IMR-90 (cell line): ENCODE measurements around the gene CPN2. TPM values are rescaled to one million over a fixed set of nuclear protein-coding genes. Genes with fewer than 3 reads are reported as not detected.

Experiments
- ATAC-seq: fragments of 200-7000 bp; cut with Tn5 transposase; 2 replicates; pipeline ENCODE4 v1.9.1; 2020; ENCODE audit warnings: low read depth, mild to moderate bottlenecking, moderate library complexity
- BruUV-seq: library from RNA; stranded (reverse); fragments of 400-500 nt; replicated peaks from 2 replicates; lab custom pipeline; 2021; lab: Mats Ljungman, UMichigan
- CTCF ChIA-PET: fragments of 300-600 bp; formaldehyde crosslinking; extraction: SDS; loops from one replicate; lab custom pipeline; 2021; ENCODE audit warnings: antibody characterized with exemption; lab: Yijun Ruan, JAX
- POLR2A ChIA-PET: fragments of 300-600 bp; sonication (Branson Sonifier 250); formaldehyde crosslinking; loops from one replicate; lab custom pipeline; 2022; ENCODE audit warnings: antibody characterized with exemption; ENCODE audit not compliant: unreplicated experiment; lab: Charles Lee
- DNase-seq: peaks from one replicate; pipeline ENCODE4 v3.0.0; 2013
- H2AFZ ChIP-seq: replicated peaks from 2 replicates; pipeline ENCODE3; 2013; ENCODE audit warnings: low read length, mild to moderate bottlenecking; ENCODE audit not compliant: poor library complexity
- H2AK5ac ChIP-seq: 2 replicates; pipeline ENCODE4 v1.6.1; 2013; ENCODE audit warnings: low read depth, low read length, inconsistent platforms
- H2AK9ac ChIP-seq: replicated peaks from 2 replicates; pipeline ENCODE3; 2013; ENCODE audit warnings: mild to moderate bottlenecking, low read depth, low read length, moderate library complexity; ENCODE audit not compliant: poor library complexity
- H2BK120ac ChIP-seq: 2 replicates; pipeline ENCODE4 v1.6.1; 2013; ENCODE audit warnings: low read depth, low read length, inconsistent platforms
- H2BK15ac ChIP-seq: 3 replicates; pipeline ENCODE4 v1.6.1; 2013; ENCODE audit warnings: low read depth, low read length, inconsistent platforms
- H2BK20ac ChIP-seq: 2 replicates; pipeline ENCODE4 v1.6.1; 2013; ENCODE audit warnings: low read depth, mild to moderate bottlenecking, inconsistent platforms, low read length, moderate library complexity
- H2BK5ac ChIP-seq: 2 replicates; pipeline ENCODE4 v1.6.1; 2013; ENCODE audit warnings: mild to moderate bottlenecking, low read depth, low read length, inconsistent platforms; ENCODE audit not compliant: poor library complexity, severe bottlenecking
- H3K14ac ChIP-seq: replicated peaks from 2 replicates; pipeline ENCODE4 v1.6.1; 2013; ENCODE audit warnings: low read depth, low read length, inconsistent platforms
- H3K18ac ChIP-seq: 2 replicates; pipeline ENCODE4 v1.6.1; 2013; ENCODE audit warnings: low read depth, low read length, control low read depth
- H3K23ac ChIP-seq: 2 replicates; pipeline ENCODE4 v1.6.1; 2013; ENCODE audit warnings: low read depth, low read length, inconsistent platforms
- H3K27ac ChIP-seq: 2 replicates; pipeline ENCODE4 v1.5.1; 2013; ENCODE audit warnings: mild to moderate bottlenecking, control low read depth, low read length; ENCODE audit not compliant: insufficient read depth
- H3K27me3 ChIP-seq: 2 replicates; pipeline ENCODE4 v1.6.1; 2013; ENCODE audit warnings: low read length; ENCODE audit not compliant: control insufficient read depth, insufficient read depth
- H3K36me3 ChIP-seq: 2 replicates; pipeline ENCODE4 v1.6.1; 2013; ENCODE audit warnings: low read length, mixed read lengths; ENCODE audit not compliant: control insufficient read depth, insufficient read depth
- H3K4ac ChIP-seq: 2 replicates; pipeline ENCODE4 v1.6.1; 2013; ENCODE audit warnings: low read depth, low read length, inconsistent platforms
- H3K4me1 ChIP-seq: 2 replicates; pipeline ENCODE4 v1.6.1; 2013; ENCODE audit warnings: low read length, mixed read lengths; ENCODE audit not compliant: control insufficient read depth, insufficient read depth
- H3K4me2 ChIP-seq: 2 replicates; pipeline ENCODE4 v1.6.1; 2013; ENCODE audit warnings: low read depth, mild to moderate bottlenecking, control low read depth, low read length, moderate library complexity
- H3K4me3 ChIP-seq: 2 replicates; pipeline ENCODE4 v1.5.1; 2013; ENCODE audit warnings: low read depth, mild to moderate bottlenecking, control low read depth, low read length, moderate library complexity; ENCODE audit not compliant: insufficient read depth
- H3K56ac ChIP-seq: 2 replicates; pipeline ENCODE4 v1.6.1; 2013; ENCODE audit warnings: low read length, inconsistent platforms; ENCODE audit not compliant: insufficient read depth; ENCODE audit errors: extremely low read depth
- H3K79me1 ChIP-seq, 2 experiments: 2 replicates each; pipeline ENCODE4 v1.6.1; 2013; ENCODE audit warnings: low read length in 2 of 2, inconsistent platforms in 1 of 2, low read depth in 1 of 2
- H3K9ac ChIP-seq: 2 replicates; pipeline ENCODE4 v1.6.1; 2013; ENCODE audit warnings: low read depth, low read length, control low read depth
- H3K9me1 ChIP-seq: 2 replicates; pipeline ENCODE4 v1.6.1; 2013; ENCODE audit warnings: low read length, inconsistent platforms; ENCODE audit not compliant: insufficient read depth
- H3K9me3 ChIP-seq: 2 replicates; pipeline ENCODE4 v1.6.1; 2013; ENCODE audit warnings: low read length; ENCODE audit not compliant: control insufficient read depth, insufficient read depth
- H4K20me1 ChIP-seq: 2 replicates; pipeline ENCODE4 v1.6.1; 2013; ENCODE audit warnings: low read length, inconsistent platforms; ENCODE audit not compliant: insufficient read depth
- H4K5ac ChIP-seq: 2 replicates; pipeline ENCODE4 v1.6.1; 2013; ENCODE audit warnings: mild to moderate bottlenecking, low read depth, low read length, control low read depth
- H4K8ac ChIP-seq, 2 experiments: 2 replicates each; pipeline ENCODE4 v1.6.1; 2013; ENCODE audit warnings: low read depth in 2 of 2, low read length in 2 of 2, control low read depth in 1 of 2, inconsistent platforms in 1 of 2
- H4K91ac ChIP-seq: 2 replicates; pipeline ENCODE4 v1.6.1; 2013; ENCODE audit warnings: low read depth, low read length, inconsistent platforms; ENCODE audit not compliant: insufficient read depth
- POLR2A ChIP-seq: IDR thresholded peaks from 2 replicates; pipeline ENCODE4 v1.6.1; 2012; ENCODE audit warnings: mild to moderate bottlenecking, low read depth, low read length
- SMC3 ChIP-seq: fragments of 150-350 bp; IDR thresholded peaks from 2 replicates; pipeline ENCODE4 v1.6.1; 2016; ENCODE audit warnings: low read depth, mild to moderate bottlenecking, antibody characterized with exemption, low read length, moderate library complexity
- WGBS, 2 experiments: methylation state at CpG; one replicate each; pipeline versions ENCODE4 v1.1.5 to v1.1.7; 2013; ENCODE audit warnings: missing lambda C conversion rate in 2 of 2; ENCODE audit not compliant: insufficient read length in 1 of 2; ENCODE audit errors: extremely low coverage in 2 of 2; 5-methylcytosine and 5-hydroxymethylcytosine counted together
- dilution Hi-C: fragments of 300-500 bp; cut with HindIII; formaldehyde crosslinking; loops from one replicate; pipeline ENCODE4 v1.14.3; 2018; ENCODE audit warnings: low sequenced_read_pairs; ENCODE audit not compliant: unreplicated experiment
- in situ Hi-C: fragments of 300-500 bp; cut with MboI; formaldehyde crosslinking; loops from 3 replicates; pipeline ENCODE4 v1.14.3; 2019; ENCODE audit warnings: low sequenced_read_pairs, inconsistent platforms, mixed read lengths
- intact Hi-C: fragments of 100-400 bp; cut with micrococcal nuclease; formaldehyde crosslinking; loops from 2 replicates; pipeline ENCODE4 v1.10.0; 2022
- polyA plus RNA-seq, 3 experiments: library from polyadenylated mRNA; depleted of rRNA; stranded (reverse); fragments of >200 nt; gene quantifications; 2 replicates each; pipeline ENCODE4 v1.2.3, GENCODE V29; 2012; ENCODE audit warnings: low replicate concordance in 1 of 3
- total RNA-seq: library from RNA; depleted of rRNA; stranded (reverse); fragments of >200 nt; gene quantifications from 2 replicates; pipeline ENCODE4 v1.2.3, GENCODE V29; 2012

The CPN2 gene
- total and polyA plus RNA-seq, 2 of the 4 experiments (the other 2 are of a cell fraction) = 0.07 TPM; not detected in 1

GRCh38 chr3:194328053-194328657, 23.0 kb downstream of the CPN2 start (continued):
- no peak for TF ChIP-seq POLR2A

DNA sequence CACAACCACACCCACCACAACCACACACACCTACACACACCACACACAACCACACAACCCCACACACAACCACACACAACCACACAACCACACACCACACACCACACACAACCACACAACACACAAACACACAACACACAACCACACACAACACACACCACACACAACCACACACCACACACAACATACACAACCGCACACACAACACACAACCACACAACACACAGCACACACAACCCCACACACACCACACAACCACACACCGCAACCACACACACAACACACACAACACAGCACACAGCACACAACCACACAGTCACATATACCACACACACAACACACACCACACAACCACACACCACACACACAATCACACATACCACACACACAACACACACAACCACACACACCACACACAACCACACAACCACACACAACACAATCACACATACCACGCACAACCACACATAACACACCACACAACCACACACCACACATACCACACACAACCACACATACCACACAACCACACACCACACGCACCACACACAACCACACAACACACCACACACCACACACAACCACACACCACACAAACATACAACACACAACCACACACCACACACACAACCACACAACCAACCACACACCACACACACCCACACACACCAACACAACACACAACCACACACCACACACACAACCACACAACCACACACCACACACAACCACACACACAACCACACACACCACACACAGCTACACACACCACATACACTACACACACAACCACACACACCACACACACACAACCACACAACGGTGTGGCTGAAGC, 23.7 kb downstream of the CPN2 start:
- Histone ChIP-seq H3K4ac (peak overlapping the region; percentile 15), H4K5ac (no peak overlapping the region), H3K4me1 (peaks cover 18% of the 10 kb centered on the region), H2BK15ac (peak overlapping the region; percentile 54; the same call in 1 of the 3 replicates), H2BK5ac (peak overlapping the region; percentile 89), H3K9me3 (no peaks in the 10 kb centered on the region), H3K36me3 (no peaks in the 10 kb centered on the region), H3K79me1 (peaks cover 0 to 8% of the 10 kb centered on the region in 2 experiments; a peak in 1 of 4 replicates), H3K56ac (no peak overlapping the region), H2AK9ac (peak overlapping the region; percentile 44), H2BK20ac (no peak overlapping the region; the same call in 1 of the 2 replicates), H2BK120ac (no peak overlapping the region), H3K4me2 (no peak overlapping the region), H4K91ac (no peak overlapping the region), H3K27ac (no peak overlapping the region), H3K9ac (no peak overlapping the region), H3K27me3 (no peaks in the 10 kb centered on the region), H4K20me1 (peaks cover 3% of the 10 kb centered on the region; the same call in 1 of the 2 replicates), H2AFZ (peak overlapping the region; percentile 29), H3K18ac (no peak overlapping the region), H3K14ac (peak overlapping the region; percentile 1; the same call in 1 of the 2 replicates), H4K8ac (no peak overlapping the region), H2AK5ac (peak overlapping the region; percentile 93), H3K4me3 (no peak overlapping the region), H3K9me1 (peaks cover 29% of the 10 kb centered on the region), H3K23ac (0 out of 2 replicates have a peak overlapping the region, but pooled peaks have one; percentile 46)
- no TSS peak for BruUV-seq
- intact Hi-C loops (no loop called here), dilution Hi-C loops (no loop called here), in situ Hi-C loops (loop anchor here (25.0 kb wide), 1 partner anchor 535 kb away; no protein-coding TSS in a partner anchor)
- ATAC-seq (no peak), DNase-seq (peak; percentile 29)
- CTCF ChIA-PET = interaction anchor here (0.6 kb wide), 1 partner anchor 316 kb away, joined by 3 read pairs; no protein-coding TSS in a partner anchor
- POLR2A ChIA-PET = no interaction called here
- TF ChIP-seq SMC3 = no peak
- WGBS, 2 experiments = 93% methylated on average over 3 of the region's 5 CpGs; no CpG with 5 or more reads in 1 of the 2 experiments
